ENCODE results near the gene ALG11. TPM values are rescaled to one million over a fixed set of nuclear protein-coding genes. Genes with fewer than 3 reads are reported as not detected.

ALG11 gene
- polyA plus RNA-seq, 1 experiment = 6.2 TPM

DNA sequence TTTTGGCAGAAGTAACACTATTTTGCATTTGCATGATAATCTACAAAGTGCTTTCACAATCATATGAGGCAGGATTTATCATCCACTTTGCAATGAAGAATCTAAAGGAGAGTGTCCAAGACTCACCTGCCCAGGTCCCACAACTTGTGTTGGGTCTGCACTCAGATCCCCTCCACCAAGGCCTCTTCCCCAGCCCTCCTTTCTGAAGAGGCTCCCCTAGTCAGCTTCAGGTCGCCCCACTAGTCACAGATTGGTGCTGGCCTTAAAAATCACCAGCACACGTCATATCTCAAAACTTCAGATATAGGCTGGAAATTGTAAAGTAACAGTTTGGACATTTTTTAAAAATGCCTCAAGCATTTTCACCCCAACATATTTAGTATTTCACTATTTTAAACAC lies 18.5 kb upstream of the ALG11 start:
- TF ChIP-seq, protein P1, sequence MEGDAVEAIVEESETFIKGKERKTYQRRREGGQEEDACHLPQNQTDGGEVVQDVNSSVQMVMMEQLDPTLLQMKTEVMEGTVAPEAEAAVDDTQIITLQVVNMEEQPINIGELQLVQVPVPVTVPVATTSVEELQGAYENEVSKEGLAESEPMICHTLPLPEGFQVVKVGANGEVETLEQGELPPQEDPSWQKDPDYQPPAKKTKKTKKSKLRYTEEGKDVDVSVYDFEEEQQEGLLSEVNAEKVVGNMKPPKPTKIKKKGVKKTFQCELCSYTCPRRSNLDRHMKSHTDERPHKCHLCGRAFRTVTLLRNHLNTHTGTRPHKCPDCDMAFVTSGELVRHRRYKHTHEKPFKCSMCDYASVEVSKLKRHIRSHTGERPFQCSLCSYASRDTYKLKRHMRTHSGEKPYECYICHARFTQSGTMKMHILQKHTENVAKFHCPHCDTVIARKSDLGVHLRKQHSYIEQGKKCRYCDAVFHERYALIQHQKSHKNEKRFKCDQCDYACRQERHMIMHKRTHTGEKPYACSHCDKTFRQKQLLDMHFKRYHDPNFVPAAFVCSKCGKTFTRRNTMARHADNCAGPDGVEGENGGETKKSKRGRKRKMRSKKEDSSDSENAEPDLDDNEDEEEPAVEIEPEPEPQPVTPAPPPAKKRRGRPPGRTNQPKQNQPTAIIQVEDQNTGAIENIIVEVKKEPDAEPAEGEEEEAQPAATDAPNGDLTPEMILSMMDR (IDR thresholded peaks at IDR 0.05; ENCODE audit: insufficient read depth, low read depth, low read length) = no peak
- ChIA-PET POLR2A (no interaction called here), CTCF (interaction anchor here (0.8 kb wide), 1 partner anchor 71 kb away, joined by 3 read pairs; no protein-coding TSS in a partner anchor)
- Histone ChIP-seq H3K4me3 (ENCODE audit: low read depth, low read length) (no peak overlapping the region), H3K27me3 (ENCODE audit: control insufficient read depth, insufficient read depth, low read length) (peaks cover 10% of the 10 kb centered on the region), H3K36me3 (ENCODE audit: control insufficient read depth, insufficient read depth, low read length) (no peaks in the 10 kb centered on the region)
- DNase-seq (ENCODE audit: low read depth) = no peak

DNA sequence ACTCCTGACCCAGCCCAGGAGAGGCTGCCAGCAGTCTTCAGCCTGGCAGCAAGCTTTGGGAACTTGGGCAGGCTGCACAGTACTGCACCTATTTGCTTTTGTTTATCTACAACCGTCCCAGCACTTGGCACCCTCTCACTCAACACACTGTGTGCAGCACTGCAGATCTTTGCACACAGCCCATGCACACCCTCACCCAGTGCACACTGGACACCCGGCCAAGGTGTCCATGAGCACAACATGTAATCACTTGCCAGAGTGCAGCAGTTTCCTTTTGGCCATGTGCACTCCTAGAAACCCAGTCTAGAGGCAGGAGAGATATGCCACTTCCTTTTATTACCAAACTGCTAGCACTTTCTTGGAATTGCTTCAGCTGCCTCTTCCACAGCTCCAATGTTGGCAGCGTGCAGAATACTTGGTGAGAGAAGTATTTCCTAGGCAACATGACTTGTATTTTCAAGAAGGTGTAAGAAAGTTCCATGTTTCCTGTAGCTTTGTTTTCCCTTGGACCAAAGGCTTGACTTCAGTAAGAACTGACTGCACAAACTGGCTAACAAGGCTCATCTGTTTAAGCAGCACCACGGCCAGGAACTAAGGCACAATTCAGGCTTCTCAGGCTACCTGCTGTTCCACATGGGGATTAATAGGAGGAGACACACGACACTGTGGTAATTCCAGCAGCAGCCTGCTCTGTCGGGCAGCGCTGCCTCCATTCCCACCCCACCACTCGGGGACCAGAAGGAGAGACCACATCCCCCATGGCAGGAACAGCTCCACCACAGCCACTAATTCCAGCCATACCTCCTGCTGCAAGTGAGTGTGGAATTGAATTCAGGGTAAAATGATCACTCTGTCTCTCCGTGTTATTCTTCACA lies 16.3 kb upstream of the ALG11 start:
- Histone ChIP-seq H3K4me3 (ENCODE audit: low read depth, low read length) (no peak overlapping the region), H3K36me3 (ENCODE audit: control insufficient read depth, insufficient read depth, low read length) (no peaks in the 10 kb centered on the region), H3K27me3 (ENCODE audit: control insufficient read depth, insufficient read depth, low read length) (peaks cover 16% of the 10 kb centered on the region)
- POLR2A ChIA-PET = no interaction called here
- CTCF ChIA-PET = interaction anchor here (0.5 to 0.6 kb wide), 2 partner anchors 85 to 92 kb away, joined by 3 to 5 read pairs; no protein-coding TSS in a partner anchor
- no peak for DNase-seq (ENCODE audit: low read depth)
- TF ChIP-seq, protein P1 (IDR thresholded peaks at IDR 0.05; ENCODE audit: insufficient read depth, low read depth, low read length) = no peak

DNA sequence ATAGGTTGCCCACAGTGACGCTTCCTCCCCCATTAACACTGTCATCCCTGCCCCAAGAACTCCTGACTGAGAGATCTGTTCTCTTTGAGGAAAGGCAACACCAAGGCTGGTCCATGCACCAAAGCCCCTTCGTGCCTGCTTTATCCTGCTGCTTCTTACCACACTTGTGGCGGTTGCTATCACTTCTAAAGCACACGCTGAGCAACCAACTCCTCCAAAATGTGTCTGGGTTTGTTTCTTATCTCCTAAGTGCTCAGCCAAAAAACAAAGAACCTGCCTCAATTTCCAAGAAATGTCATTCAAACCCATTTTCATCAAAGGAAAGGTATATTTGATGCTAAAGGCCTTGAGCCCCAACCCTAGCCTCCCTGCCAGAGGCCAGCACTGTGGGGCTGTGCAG lies 15.6 kb upstream of the ALG11 start:
- TF ChIP-seq, protein P1 (IDR thresholded peaks at IDR 0.05; ENCODE audit: insufficient read depth, low read depth, low read length) = no peak
- DNase-seq (ENCODE audit: low read depth) = no peak
- POLR2A ChIA-PET = no interaction called here
- Histone ChIP-seq H3K36me3 (ENCODE audit: control insufficient read depth, insufficient read depth, low read length) (no peaks in the 10 kb centered on the region), H3K4me3 (ENCODE audit: low read depth, low read length) (no peak overlapping the region), H3K27me3 (ENCODE audit: control insufficient read depth, insufficient read depth, low read length) (peaks cover 16% of the 10 kb centered on the region)
- CTCF ChIA-PET = interaction anchor here (0.5 to 4.5 kb wide), 2 partner anchors 91 to 131 kb away, joined by 3 to 20 read pairs; no protein-coding TSS in a partner anchor

DNA sequence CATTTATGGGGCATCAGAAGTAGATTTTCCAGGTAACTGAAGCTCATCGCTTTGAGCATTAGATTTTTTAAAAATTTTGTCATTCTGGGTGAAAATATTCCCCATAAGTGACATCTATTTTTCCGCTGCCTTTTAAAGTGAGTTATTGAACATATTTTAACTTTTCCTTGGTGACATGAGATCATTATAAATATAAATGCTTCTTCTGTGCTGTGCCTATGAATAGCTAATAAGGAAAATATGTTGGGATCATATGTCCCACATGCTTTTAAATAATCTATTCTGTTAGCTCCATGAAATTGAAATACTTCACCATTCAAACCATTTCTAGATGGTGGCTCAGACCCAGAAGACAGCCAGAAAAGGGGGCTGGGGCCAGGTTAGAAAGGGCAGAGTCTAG lies 15.0 kb upstream of the ALG11 start:
- TF ChIP-seq, protein P1 (IDR thresholded peaks at IDR 0.05; ENCODE audit: insufficient read depth, low read depth, low read length) = no peak
- DNase-seq (ENCODE audit: low read depth) = no peak
- Histone ChIP-seq H3K27me3 (ENCODE audit: control insufficient read depth, insufficient read depth, low read length) (peaks cover 16% of the 10 kb centered on the region), H3K4me3 (ENCODE audit: low read depth, low read length) (no peak overlapping the region), H3K36me3 (ENCODE audit: control insufficient read depth, insufficient read depth, low read length) (no peaks in the 10 kb centered on the region)
- POLR2A ChIA-PET = interaction anchor here (0.6 kb wide), 1 partner anchor 49 kb away, joined by 3 read pairs; no protein-coding TSS in a partner anchor
- CTCF ChIA-PET = interaction anchor here (4.5 kb wide), 1 partner anchor 131 kb away, joined by 20 read pairs; no protein-coding TSS in a partner anchor

DNA sequence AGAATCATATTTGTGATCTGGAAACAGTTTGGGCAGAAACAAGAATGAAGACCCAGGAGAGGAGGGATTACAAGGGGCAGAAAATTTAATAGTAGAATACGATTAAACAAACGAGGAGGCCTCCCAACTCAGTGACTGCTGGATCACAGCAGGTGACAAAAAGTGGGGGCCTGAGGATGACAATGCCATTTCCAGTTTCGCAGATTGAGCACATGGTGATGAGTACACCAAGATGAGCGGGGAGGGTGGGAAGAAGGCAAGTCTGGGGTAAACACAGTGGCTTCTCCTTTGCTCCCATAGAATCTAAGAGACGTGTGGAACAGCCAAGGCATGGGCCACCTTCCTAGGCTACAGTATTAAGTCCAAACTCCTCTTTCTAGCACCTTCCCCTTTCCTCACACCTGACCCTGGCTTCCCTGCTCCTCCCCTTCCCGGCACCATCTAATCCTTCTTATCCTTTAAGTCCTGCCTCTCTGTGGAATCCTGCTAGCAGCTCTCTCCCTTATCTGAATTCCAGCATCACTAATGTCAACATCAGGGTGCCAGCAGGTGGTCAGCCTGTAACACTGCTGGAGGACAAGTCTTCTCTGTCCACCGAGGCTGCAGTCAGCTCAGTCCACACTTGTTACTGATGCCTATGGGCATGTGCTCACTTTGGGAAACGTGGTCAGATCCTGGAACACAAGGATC lies 14.4 kb upstream of the ALG11 start:
- ChIA-PET CTCF (interaction anchor here (0.6 to 4.5 kb wide), 3 partner anchors 10 to 130 kb away, joined by 3 to 20 read pairs (median 8); no protein-coding TSS in a partner anchor), POLR2A (interaction anchor here (0.6 kb wide), 1 partner anchor 49 kb away, joined by 3 read pairs; no protein-coding TSS in a partner anchor)
- no peak for DNase-seq (ENCODE audit: low read depth)
- H3K27me3 ChIP-seq (ENCODE audit: control insufficient read depth, insufficient read depth, low read length) = peaks cover 16% of the 10 kb centered on the region
- TF ChIP-seq, protein P1 (IDR thresholded peaks at IDR 0.05; ENCODE audit: insufficient read depth, low read depth, low read length) = no peak
- no peak overlapping the region for H3K4me3 ChIP-seq (ENCODE audit: low read depth, low read length)
- H3K36me3 ChIP-seq (ENCODE audit: control insufficient read depth, insufficient read depth, low read length) = no peaks in the 10 kb centered on the region
